H1 (cell line): ENCODE data around the gene PEPD. TPM values are rescaled to one million over a fixed set of nuclear protein-coding genes. Genes with fewer than 3 reads are reported as not detected.

Experiments
- ATF2 ChIP-seq: IDR thresholded peaks from 2 replicates; pipeline ENCODE4 v1.6.1; 2012; ENCODE audit warnings: low read length, inconsistent platforms
- CREB1 ChIP-seq: IDR thresholded peaks from 2 replicates; pipeline ENCODE4 v1.6.1; 2012; ENCODE audit warnings: inconsistent platforms
- POLR2AphosphoS5 ChIP-seq: IDR thresholded peaks from 2 replicates; pipeline ENCODE4 v1.6.1; 2011; ENCODE audit warnings: low read depth, low read length
- RAD21 ChIP-seq, 2 experiments: IDR thresholded peaks in 1 of 2; conservative IDR thresholded peaks in 1 of 2; 2 replicates each; pipeline ENCODE4 v1.6.1; 2011; ENCODE audit warnings: low read depth in 2 of 2, low read length in 2 of 2, improper control_type of control experiment in 1 of 2, inconsistent platforms in 1 of 2, mild to moderate bottlenecking in 1 of 2, moderate library complexity in 1 of 2
- SIRT6 ChIP-seq: IDR thresholded peaks from one replicate; pipeline ENCODE4 v1.7.1; 2012; ENCODE audit warnings: low read length, inconsistent platforms
- SIX5 ChIP-seq: IDR thresholded peaks from 2 replicates; pipeline ENCODE4 v1.6.1; 2011; ENCODE audit warnings: mild to moderate bottlenecking, low read depth, low read length
- TCF12 ChIP-seq: IDR thresholded peaks from 2 replicates; pipeline ENCODE4 v1.6.1; 2011; ENCODE audit warnings: low read depth, mild to moderate bottlenecking, low read length
- polyA plus RNA-seq, 7 experiments: library from polyadenylated mRNA; depleted of rRNA in 3 of 7; stranded (reverse) in 5 of 7; unstranded in 2 of 7; fragments of >200 nt in 5 of 7; fragments of 200-250 nt in 2 of 7; gene quantifications; 1 replicate in 5 of 7; 2 replicates in 1 of 7; 4 replicates in 1 of 7; pipeline versions ENCODE4 v1.2.1 to v1.2.3, GENCODE V29; 2011 to 2013; ENCODE audit warnings: missing spikeins in 2 of 7, mixed read lengths in 2 of 7
- total RNA-seq: library from RNA; stranded (reverse); fragmentation: NEBNext Ultra II Directional; extraction: Animal tissue kit (Norgen Biotek cat#: 25700); gene quantifications from 2 replicates; pipeline ENCODE4 v1.2.1, GENCODE V29; 2021
- TF ChIP-seq, protein P1 (sequence below): fragments of 300-600 bp; sonication (generic); IDR thresholded peaks from 2 replicates; pipeline ENCODE4 v1.7.1; 2012; ENCODE audit warnings: low read length, moderate library complexity, mild to moderate bottlenecking, inconsistent platforms; ENCODE audit not compliant: insufficient replicate concordance

The PEPD gene
- total and polyA plus RNA-seq, 2 of the 8 experiments (the other 6 are each of a cell fraction or from before 2014, with no cell fraction given): 84.1 to 178 TPM

GRCh38 chr19:33368074-33368864 lies 153.3 kb downstream of the PEPD start (continued):
- TF ChIP-seq RAD21 (IDR thresholded peaks at IDR 0.05 in 1 of 2, conservative IDR thresholded peaks at IDR 0.05 in 1 of 2; ENCODE audit: low read depth in 2 of 2, low read length in 2 of 2) (no peak), POLR2AphosphoS5 (no peak), ATF2 (no peak), CREB1 (no peak), TCF12 (no peak), SIX5 (no peak), SIRT6 (no peak)
- TF ChIP-seq, protein P1, sequence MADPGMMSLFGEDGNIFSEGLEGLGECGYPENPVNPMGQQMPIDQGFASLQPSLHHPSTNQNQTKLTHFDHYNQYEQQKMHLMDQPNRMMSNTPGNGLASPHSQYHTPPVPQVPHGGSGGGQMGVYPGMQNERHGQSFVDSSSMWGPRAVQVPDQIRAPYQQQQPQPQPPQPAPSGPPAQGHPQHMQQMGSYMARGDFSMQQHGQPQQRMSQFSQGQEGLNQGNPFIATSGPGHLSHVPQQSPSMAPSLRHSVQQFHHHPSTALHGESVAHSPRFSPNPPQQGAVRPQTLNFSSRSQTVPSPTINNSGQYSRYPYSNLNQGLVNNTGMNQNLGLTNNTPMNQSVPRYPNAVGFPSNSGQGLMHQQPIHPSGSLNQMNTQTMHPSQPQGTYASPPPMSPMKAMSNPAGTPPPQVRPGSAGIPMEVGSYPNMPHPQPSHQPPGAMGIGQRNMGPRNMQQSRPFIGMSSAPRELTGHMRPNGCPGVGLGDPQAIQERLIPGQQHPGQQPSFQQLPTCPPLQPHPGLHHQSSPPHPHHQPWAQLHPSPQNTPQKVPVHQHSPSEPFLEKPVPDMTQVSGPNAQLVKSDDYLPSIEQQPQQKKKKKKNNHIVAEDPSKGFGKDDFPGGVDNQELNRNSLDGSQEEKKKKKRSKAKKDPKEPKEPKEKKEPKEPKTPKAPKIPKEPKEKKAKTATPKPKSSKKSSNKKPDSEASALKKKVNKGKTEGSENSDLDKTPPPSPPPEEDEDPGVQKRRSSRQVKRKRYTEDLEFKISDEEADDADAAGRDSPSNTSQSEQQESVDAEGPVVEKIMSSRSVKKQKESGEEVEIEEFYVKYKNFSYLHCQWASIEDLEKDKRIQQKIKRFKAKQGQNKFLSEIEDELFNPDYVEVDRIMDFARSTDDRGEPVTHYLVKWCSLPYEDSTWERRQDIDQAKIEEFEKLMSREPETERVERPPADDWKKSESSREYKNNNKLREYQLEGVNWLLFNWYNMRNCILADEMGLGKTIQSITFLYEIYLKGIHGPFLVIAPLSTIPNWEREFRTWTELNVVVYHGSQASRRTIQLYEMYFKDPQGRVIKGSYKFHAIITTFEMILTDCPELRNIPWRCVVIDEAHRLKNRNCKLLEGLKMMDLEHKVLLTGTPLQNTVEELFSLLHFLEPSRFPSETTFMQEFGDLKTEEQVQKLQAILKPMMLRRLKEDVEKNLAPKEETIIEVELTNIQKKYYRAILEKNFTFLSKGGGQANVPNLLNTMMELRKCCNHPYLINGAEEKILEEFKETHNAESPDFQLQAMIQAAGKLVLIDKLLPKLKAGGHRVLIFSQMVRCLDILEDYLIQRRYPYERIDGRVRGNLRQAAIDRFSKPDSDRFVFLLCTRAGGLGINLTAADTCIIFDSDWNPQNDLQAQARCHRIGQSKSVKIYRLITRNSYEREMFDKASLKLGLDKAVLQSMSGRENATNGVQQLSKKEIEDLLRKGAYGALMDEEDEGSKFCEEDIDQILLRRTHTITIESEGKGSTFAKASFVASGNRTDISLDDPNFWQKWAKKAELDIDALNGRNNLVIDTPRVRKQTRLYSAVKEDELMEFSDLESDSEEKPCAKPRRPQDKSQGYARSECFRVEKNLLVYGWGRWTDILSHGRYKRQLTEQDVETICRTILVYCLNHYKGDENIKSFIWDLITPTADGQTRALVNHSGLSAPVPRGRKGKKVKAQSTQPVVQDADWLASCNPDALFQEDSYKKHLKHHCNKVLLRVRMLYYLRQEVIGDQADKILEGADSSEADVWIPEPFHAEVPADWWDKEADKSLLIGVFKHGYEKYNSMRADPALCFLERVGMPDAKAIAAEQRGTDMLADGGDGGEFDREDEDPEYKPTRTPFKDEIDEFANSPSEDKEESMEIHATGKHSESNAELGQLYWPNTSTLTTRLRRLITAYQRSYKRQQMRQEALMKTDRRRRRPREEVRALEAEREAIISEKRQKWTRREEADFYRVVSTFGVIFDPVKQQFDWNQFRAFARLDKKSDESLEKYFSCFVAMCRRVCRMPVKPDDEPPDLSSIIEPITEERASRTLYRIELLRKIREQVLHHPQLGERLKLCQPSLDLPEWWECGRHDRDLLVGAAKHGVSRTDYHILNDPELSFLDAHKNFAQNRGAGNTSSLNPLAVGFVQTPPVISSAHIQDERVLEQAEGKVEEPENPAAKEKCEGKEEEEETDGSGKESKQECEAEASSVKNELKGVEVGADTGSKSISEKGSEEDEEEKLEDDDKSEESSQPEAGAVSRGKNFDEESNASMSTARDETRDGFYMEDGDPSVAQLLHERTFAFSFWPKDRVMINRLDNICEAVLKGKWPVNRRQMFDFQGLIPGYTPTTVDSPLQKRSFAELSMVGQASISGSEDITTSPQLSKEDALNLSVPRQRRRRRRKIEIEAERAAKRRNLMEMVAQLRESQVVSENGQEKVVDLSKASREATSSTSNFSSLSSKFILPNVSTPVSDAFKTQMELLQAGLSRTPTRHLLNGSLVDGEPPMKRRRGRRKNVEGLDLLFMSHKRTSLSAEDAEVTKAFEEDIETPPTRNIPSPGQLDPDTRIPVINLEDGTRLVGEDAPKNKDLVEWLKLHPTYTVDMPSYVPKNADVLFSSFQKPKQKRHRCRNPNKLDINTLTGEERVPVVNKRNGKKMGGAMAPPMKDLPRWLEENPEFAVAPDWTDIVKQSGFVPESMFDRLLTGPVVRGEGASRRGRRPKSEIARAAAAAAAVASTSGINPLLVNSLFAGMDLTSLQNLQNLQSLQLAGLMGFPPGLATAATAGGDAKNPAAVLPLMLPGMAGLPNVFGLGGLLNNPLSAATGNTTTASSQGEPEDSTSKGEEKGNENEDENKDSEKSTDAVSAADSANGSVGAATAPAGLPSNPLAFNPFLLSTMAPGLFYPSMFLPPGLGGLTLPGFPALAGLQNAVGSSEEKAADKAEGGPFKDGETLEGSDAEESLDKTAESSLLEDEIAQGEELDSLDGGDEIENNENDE: no peak
